Islet precursor cell (in vitro differentiated cells): ENCODE data around the gene WWP2.
"Not testable (repeated sequence)": the region's sequence is repeated elsewhere in the genome, so short reads cannot be mapped to it uniquely, and the experiment has no call there.

Experiments used
- DNase-seq: peaks from one replicate; pipeline ENCODE4 v3.0.0-alpha.2; 2018

WWP2 gene

DNA sequence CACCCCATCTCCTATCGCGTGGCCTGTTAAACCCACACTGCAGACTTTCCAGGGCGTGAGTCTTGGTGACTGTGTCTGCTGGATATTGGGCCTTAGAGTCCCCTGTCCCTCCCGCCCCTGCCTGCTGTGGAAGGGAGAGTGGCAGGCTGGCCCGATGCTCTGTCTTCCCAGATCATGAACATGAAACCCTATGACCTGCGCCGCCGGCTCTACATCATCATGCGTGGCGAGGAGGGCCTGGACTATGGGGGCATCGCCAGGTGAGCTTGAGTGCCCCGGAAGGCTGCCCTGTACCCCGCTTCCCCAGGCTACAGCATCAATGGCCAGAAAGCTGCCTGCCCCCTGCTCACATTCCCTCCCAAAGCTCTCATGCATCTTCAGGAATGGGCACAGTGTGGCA, 169.5 kb downstream of the WWP2 start:
- no peak for DNase-seq

DNA sequence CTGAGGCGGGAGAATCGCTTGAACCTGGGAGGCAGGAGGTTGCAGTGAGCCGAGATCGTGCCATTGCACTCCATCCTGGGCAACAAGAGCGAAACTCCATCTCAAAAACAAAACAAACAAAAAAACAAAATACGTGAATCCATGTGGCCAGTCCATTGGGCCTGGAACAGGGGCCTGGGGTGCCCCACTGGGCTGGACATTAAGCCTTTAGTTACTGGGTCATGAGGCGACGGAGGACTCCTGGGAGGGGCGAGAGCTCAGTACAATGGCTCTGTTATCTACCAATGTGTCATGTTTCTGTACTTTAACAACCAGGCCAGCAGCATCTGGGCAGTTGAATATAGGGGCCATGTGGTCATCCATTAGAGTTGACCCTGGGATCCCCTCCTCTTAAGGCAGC, 170.1 kb downstream of the WWP2 start:
- DNase-seq: no peak

- no peak for DNase-seq
These were observed 170.7 kb downstream of the WWP2 start for GRCh38 chr16:69932691-69933392.

- no peak for DNase-seq
These were observed 171.9 kb downstream of the WWP2 start for GRCh38 chr16:69934044-69934443.

DNA sequence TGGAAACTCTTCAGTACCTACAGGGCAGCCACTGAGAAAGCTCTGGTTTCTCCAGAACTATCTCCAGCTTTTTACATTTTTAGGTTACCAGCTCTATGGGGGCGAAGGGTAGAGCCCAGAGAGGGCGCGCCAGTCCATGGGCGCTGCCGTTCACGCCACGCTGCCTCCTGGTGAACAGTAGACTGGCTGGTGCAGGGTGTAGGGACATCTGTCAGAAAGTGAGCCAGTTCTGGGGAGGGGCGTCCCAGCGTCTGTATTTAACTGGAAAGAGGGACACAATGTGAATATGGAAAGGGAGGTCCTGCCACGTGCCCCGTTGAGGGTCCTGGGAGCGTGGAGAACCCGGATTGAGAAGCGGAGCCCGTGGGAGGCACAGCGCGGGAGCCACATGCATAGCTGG, 172.6 kb downstream of the WWP2 start:
- DNase-seq: no peak

- no peak for DNase-seq
These were observed 173.2 kb downstream of the WWP2 start for GRCh38 chr16:69935278-69935711.

GRCh38 chr16:69935740-69936139, 173.6 kb downstream of the WWP2 start:
- DNase-seq: no peak

GRCh38 chr16:69936252-69936651, 174.1 kb downstream of the WWP2 start:
- no peak for DNase-seq

- DNase-seq: no peak
These were observed 174.6 kb downstream of the WWP2 start for GRCh38 chr16:69936751-69937211.

GRCh38 chr16:69937465-69937951, 175.4 kb downstream of the WWP2 start:
- DNase-seq: no peak

DNA sequence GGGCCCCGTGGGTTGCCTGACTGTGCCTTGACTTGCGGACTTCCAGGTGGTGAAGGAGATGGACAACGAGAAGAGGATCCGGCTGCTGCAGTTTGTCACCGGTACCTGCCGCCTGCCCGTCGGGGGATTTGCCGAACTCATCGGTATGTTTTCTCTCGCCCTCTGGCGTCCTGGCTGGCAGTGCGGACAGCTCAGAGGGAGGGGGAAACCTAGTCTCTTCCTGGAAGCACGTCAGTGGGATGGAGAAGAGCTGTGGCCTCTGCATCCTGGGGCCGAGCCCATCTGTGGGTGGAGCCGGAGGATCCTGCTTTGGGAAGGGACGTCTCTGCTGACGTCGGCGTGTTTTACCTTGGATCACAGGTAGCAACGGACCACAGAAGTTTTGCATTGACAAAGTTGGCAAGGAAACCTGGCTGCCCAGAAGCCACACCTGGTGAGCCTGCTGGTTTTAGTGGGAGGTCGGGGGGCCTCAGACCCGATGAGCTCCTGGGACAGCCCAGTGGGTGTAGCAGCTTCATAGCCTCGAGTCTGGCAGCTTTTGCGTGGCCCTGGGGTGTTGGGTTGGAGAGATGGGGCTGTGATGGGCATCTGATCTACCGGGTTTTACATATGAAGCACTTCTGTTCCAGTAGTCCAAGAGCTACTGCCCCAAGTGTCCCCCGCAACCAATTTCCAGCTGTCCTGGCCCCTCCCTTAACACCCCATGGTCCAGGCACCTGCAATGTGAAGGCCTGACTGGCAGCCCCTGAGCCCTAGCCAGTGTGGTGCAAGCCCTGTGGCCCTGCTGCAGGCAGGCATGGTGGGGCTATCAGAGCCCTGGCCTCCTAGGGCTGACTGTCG, 177.1 kb downstream of the WWP2 start:
- DNase-seq: no peak

DNA sequence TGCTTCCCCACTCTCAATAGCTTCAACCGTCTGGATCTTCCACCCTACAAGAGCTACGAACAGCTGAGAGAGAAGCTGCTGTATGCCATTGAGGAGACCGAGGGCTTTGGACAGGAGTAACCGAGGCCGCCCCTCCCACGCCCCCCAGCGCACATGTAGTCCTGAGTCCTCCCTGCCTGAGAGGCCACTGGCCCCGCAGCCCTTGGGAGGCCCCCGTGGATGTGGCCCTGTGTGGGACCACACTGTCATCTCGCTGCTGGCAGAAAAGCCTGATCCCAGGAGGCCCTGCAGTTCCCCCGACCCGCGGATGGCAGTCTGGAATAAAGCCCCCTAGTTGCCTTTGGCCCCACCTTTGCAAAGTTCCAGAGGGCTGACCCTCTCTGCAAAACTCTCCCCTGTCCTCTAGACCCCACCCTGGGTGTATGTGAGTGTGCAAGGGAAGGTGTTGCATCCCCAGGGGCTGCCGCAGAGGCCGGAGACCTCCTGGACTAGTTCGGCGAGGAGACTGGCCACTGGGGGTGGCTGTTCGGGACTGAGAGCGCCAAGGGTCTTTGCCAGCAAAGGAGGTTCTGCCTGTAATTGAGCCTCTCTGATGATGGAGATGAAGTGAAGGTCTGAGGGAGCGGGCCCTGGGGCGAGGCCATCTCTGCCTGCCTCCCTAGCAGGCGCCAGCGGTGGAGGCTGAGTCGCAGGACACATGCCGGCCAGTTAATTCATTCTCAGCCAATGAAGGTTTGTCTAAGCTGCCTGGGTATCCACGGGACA, 177.9 kb downstream of the WWP2 start:
- no peak for DNase-seq

GRCh38 chr16:69940676-69941075, 178.5 kb downstream of the WWP2 start:
- no peak for DNase-seq

GRCh38 chr16:69941251-69942098, 179.3 kb downstream of the WWP2 start:
- peak; percentile 54 for DNase-seq

GRCh38 chr16:69942099-69942491, 180.0 kb downstream of the WWP2 start:
- no peak for DNase-seq

DNA sequence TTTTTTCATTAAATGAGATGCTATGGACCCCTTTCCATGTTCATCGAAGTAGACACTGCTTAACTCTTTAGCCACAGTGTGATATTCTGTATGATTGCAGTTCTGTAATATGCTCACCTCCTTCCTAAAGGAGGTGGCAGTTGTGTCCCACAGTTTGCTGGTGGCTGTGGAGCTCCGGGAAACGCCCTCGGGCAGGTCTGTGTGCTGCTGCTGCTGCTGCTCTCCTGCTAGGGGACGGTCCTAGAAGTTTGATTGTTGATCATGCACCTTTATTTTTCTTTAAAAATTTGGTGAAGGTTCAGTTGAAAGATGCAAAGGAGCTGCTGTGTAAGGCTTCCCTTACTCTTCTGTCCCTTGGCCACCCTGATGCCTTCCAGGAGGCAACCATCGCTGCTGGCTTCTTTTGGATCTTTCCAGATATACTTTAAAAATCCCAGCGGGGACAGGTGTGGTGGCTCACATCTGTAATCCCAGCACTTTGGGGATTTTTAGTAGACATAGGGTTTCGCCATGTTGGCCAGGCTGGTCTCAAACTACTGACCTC, 180.6 kb downstream of the WWP2 start:
- no peak for DNase-seq

DNA sequence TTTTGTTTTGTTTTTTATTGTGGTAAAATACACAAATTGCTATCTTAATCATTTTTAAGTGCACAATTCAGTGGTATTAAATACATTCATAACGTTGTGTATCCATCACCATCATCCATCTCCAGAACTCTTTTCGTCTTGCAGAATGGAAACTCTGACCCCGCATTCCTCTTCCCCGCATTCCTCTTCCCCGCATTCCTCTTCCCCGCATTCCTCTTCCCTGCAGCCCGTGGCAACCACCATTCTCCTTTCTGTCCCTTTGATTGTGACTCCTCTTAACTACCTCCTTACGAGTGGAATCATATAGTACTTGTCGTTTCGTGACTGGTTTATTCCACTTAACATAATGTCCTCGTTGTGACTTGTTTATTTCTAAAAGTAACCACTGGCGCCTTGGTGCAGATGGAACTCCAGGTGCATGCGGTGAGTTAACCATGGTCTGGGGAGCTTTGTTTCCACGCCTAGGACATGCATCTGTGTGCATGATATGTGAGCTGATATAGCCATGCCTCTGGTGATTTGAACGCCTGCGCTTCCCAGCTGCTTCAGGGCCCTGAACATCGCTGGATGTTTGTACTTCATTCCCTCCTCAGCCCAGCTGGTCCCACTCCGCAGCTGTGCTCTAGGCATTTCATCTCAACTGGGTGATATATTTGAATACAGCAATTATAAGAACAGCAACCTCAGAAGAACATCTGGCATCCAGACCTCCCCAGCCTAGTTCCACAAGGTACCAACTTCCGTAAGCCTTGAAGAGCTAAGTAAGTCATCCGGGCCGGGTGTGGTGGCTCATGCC, 181.3 kb downstream of the WWP2 start:
- DNase-seq: peak; percentile 79

- not testable (repeated sequence) for DNase-seq
These were observed 188.3 kb downstream of the WWP2 start for GRCh38 chr16:69950411-69950810.

GRCh38 chr16:69951017-69951671, 189.0 kb downstream of the WWP2 start, which contains the start of gene CLEC18A:
Gene CLEC18A, plus strand, starts transcription at chr16:69951334. Its CDS starts 33 bp downstream, at chr16:69951367.
- DNase-seq: not testable (repeated sequence)

DNA sequence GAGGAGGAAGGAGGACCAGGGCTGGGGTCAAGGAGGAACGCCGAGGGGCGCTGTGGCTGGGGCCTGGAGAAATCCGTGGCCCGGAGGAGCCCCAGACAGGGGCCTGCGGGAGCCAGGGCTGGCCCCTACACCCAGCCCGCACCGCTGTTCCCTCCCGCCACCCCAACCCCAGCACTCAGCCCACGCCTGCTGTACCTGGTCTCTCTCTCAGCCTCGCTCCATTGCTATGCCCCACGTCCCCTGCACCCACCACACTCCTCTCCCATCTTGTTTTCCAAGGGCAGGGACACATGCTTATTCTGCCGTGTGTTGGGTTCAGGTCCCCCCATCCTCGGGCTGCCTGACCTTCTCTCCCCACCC, 189.5 kb downstream of the WWP2 start:
- not testable (repeated sequence) for DNase-seq
